ENCODE data around the gene WDR48.

DNA sequence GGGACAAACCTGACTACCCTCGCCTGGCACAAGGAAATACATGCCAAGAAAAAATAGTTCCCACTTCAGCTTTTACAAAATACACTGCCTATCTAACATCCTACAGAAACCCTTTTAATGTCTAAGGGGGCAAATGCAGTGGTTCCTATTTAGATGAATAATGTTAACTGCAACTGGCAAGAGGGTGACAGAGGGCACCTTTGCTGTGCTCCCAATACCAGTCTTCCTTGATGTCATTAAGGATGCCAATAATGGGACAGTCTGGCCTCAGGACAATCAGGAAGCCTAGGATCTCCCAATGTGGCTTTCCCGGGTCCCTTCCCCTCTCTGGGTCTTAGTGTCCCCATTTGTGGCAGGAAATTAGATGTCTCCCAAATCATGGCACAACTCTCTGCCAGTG, 87.6 kb downstream of the WDR48 start:
- no peak for TF ChIP-seq POLR2A (IDR thresholded peaks at IDR 0.05)
- no peak for TF ChIP-seq POLR2AphosphoS5 (IDR thresholded peaks at IDR 0.05)
- TF ChIP-seq, protein P1, sequence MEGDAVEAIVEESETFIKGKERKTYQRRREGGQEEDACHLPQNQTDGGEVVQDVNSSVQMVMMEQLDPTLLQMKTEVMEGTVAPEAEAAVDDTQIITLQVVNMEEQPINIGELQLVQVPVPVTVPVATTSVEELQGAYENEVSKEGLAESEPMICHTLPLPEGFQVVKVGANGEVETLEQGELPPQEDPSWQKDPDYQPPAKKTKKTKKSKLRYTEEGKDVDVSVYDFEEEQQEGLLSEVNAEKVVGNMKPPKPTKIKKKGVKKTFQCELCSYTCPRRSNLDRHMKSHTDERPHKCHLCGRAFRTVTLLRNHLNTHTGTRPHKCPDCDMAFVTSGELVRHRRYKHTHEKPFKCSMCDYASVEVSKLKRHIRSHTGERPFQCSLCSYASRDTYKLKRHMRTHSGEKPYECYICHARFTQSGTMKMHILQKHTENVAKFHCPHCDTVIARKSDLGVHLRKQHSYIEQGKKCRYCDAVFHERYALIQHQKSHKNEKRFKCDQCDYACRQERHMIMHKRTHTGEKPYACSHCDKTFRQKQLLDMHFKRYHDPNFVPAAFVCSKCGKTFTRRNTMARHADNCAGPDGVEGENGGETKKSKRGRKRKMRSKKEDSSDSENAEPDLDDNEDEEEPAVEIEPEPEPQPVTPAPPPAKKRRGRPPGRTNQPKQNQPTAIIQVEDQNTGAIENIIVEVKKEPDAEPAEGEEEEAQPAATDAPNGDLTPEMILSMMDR (IDR thresholded peaks at IDR 0.05), result no peak
- no peak for TF ChIP-seq EP300 (IDR thresholded peaks at IDR 0.05)

Data from suprapubic skin (tissue), 4 donors.